Tibial nerve (tissue), 4 donors: ENCODE measurements around the gene ZNF577.

Experiments
- EP300 ChIP-seq, 2 donors: sonication (generic); formaldehyde crosslinking; IDR thresholded peaks; one replicate each; pipeline ENCODE4 v1.6.1; 2017; ENCODE audit warnings: antibody characterized with exemption in 2 of 2, mild to moderate bottlenecking in 1 of 2
- POLR2A ChIP-seq, 2 donors: fragments of 450-650 bp; IDR thresholded peaks; one replicate each; pipeline ENCODE4 v1.6.1; 2017; ENCODE audit warnings: antibody characterized with exemption in 2 of 2, mild to moderate bottlenecking in 2 of 2, moderate library complexity in 2 of 2
- TF ChIP-seq, protein P1 (sequence below), 5 experiments: fragments of 200-600 bp in 3 of 5; fragments of 450-650 bp in 2 of 5; sonication (generic) in 3 of 5; IDR thresholded peaks; one replicate each; pipeline ENCODE4 v1.5.1; 2016 to 2019; ENCODE audit warnings: antibody characterized with exemption in 5 of 5, mild to moderate bottlenecking in 3 of 5, moderate library complexity in 2 of 5

GRCh38 chr19:51916167-51916566 lies 28.4 kb upstream of the ZNF577 start:
- TF ChIP-seq, protein P1, sequence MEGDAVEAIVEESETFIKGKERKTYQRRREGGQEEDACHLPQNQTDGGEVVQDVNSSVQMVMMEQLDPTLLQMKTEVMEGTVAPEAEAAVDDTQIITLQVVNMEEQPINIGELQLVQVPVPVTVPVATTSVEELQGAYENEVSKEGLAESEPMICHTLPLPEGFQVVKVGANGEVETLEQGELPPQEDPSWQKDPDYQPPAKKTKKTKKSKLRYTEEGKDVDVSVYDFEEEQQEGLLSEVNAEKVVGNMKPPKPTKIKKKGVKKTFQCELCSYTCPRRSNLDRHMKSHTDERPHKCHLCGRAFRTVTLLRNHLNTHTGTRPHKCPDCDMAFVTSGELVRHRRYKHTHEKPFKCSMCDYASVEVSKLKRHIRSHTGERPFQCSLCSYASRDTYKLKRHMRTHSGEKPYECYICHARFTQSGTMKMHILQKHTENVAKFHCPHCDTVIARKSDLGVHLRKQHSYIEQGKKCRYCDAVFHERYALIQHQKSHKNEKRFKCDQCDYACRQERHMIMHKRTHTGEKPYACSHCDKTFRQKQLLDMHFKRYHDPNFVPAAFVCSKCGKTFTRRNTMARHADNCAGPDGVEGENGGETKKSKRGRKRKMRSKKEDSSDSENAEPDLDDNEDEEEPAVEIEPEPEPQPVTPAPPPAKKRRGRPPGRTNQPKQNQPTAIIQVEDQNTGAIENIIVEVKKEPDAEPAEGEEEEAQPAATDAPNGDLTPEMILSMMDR (IDR thresholded peaks at IDR 0.05): no peak
- TF ChIP-seq EP300 (IDR thresholded peaks at IDR 0.05) (no peak), POLR2A (IDR thresholded peaks at IDR 0.05) (no peak)
